K562 (cell line): ENCODE data around the gene USP7.

Experiments used
- EGR1 ChIP-seq: fragments of 450-650 bp; conservative IDR thresholded peaks from 2 replicates; pipeline ENCODE4 v1.6.1; 2017; ENCODE audit warnings: mild to moderate bottlenecking
- EHMT2 ChIP-seq: fragments of 450-650 bp; IDR thresholded peaks from 2 replicates; pipeline ENCODE4 v1.6.1; 2018; ENCODE audit warnings: antibody characterized with exemption
- ETV6 ChIP-seq, 3 experiments: fragments of 150-350 bp in 1 of 3; sonication (generic) in 1 of 3; formaldehyde crosslinking in 1 of 3; IDR thresholded peaks; 2 replicates each; pipeline versions ENCODE4 v1.6.1 to v1.8.0; 2014 to 2022; ENCODE audit warnings: borderline replicate concordance in 2 of 3, low read depth in 2 of 3, antibody characterized with exemption in 1 of 3, low read length in 1 of 3, mild to moderate bottlenecking in 1 of 3, missing genetic modification reagents in 1 of 3
- KLF16 ChIP-seq: IDR thresholded peaks from 2 replicates; pipeline ENCODE4 v1.6.1; 2016; ENCODE audit warnings: antibody characterized with exemption
- NFE2L1 ChIP-seq: fragments of 450-650 bp; IDR thresholded peaks from 2 replicates; pipeline ENCODE4 v1.6.1; 2016; ENCODE audit warnings: missing genetic modification characterization, low read depth, mild to moderate bottlenecking, missing compliant biosample characterization, moderate library complexity, borderline replicate concordance
- YY1 ChIP-seq, 3 experiments: IDR thresholded peaks; 2 replicates each; pipeline ENCODE4 v1.6.1; 2011; ENCODE audit warnings: low read length in 2 of 3, mild to moderate bottlenecking in 2 of 3, moderate library complexity in 2 of 3, borderline replicate concordance in 1 of 3, control low read depth in 1 of 3, low read depth in 1 of 3; ENCODE audit not compliant: insufficient read depth in 3 of 3, insufficient replicate concordance in 2 of 3, control insufficient read depth in 1 of 3, insufficient read length in 1 of 3; ENCODE audit errors: extremely low read depth in 1 of 3
- TF ChIP-seq, protein P1 (sequence below): sonication (generic); formaldehyde crosslinking; IDR thresholded peaks from 2 replicates; pipeline ENCODE4 v1.8.1; 2023; ENCODE audit warnings: mild to moderate bottlenecking, missing genetic modification reagents
- TF ChIP-seq, protein P2 (sequence below), 3 experiments: IDR thresholded peaks in 2 of 3; conservative IDR thresholded peaks in 1 of 3; 2 replicates each; pipeline ENCODE4 v1.5.1; 2011 to 2012; ENCODE audit warnings: low read length in 3 of 3, mild to moderate bottlenecking in 3 of 3, control low read depth in 2 of 3, improper control_type of control experiment in 1 of 3, inconsistent platforms in 1 of 3, low read depth in 1 of 3, mixed read lengths in 1 of 3, moderate library complexity in 1 of 3; ENCODE audit not compliant: insufficient read depth in 2 of 3
- TF ChIP-seq, protein P3 (sequence below): fragments of 250-450 bp; sonication (Bioruptor Pico); IDR thresholded peaks from 2 replicates; pipeline ENCODE4 v1.5.0; 2022; ENCODE audit warnings: mild to moderate bottlenecking

DNA sequence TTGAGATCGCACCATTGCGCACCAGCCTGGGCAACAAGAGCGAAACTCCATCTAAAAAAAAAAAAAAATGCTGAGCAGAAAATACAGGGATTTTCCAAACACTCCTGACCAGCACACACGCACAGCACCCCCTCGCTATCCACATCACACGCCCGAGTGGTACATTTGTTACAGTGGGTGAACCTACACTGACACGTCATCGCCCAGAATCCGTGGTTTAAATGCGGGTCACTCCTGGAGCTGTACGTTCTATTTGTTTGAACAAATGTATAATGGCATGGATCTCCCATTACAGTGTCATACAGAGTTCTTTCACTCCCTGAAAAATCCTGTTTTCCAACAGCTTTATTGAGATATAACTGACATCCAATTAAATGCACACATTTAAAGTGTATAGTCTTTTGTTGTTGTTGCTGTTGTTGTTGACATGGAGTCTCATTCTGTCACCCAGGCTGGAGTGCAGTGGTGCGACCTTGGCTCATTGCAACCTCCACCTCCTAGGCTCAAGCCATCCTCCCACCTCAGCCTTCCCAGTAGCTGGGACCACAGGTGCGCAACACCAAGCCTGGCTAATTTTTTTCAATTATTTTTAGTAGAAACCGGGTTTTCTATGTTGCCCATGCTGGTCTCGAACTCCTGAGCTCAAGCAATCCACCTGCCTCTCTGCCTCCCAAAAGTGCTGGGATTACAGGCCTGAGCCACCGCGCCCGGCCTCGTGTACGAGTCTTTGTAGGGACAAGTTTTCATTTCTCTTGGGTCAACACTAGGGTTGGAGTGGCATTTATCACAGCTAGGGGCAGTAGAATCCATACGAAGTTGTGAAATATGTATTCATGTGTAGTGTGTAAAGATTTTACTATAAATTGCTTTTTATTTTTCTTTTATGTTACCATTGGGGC lies 90.5 kb downstream of the USP7 start:
- TF ChIP-seq, protein P1, sequence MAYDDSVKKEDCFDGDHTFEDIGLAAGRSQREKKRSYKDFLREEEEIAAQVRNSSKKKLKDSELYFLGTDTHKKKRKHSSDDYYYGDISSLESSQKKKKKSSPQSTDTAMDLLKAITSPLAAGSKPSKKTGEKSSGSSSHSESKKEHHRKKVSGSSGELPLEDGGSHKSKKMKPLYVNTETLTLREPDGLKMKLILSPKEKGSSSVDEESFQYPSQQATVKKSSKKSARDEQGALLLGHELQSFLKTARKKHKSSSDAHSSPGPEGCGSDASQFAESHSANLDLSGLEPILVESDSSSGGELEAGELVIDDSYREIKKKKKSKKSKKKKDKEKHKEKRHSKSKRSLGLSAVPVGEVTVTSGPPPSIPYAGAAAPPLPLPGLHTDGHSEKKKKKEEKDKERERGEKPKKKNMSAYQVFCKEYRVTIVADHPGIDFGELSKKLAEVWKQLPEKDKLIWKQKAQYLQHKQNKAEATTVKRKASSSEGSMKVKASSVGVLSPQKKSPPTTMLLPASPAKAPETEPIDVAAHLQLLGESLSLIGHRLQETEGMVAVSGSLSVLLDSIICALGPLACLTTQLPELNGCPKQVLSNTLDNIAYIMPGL (CRISPR knock-in tag), result no peak
- TF ChIP-seq, protein P2, sequence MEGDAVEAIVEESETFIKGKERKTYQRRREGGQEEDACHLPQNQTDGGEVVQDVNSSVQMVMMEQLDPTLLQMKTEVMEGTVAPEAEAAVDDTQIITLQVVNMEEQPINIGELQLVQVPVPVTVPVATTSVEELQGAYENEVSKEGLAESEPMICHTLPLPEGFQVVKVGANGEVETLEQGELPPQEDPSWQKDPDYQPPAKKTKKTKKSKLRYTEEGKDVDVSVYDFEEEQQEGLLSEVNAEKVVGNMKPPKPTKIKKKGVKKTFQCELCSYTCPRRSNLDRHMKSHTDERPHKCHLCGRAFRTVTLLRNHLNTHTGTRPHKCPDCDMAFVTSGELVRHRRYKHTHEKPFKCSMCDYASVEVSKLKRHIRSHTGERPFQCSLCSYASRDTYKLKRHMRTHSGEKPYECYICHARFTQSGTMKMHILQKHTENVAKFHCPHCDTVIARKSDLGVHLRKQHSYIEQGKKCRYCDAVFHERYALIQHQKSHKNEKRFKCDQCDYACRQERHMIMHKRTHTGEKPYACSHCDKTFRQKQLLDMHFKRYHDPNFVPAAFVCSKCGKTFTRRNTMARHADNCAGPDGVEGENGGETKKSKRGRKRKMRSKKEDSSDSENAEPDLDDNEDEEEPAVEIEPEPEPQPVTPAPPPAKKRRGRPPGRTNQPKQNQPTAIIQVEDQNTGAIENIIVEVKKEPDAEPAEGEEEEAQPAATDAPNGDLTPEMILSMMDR (IDR thresholded peaks at IDR 0.05 in 2 of 3, conservative IDR thresholded peaks at IDR 0.05 in 1 of 3; ENCODE audit: insufficient read depth in 2 of 3, low read depth in 1 of 3, low read length in 3 of 3), result peak in 2 of 3 experiments; percentile 53 to 55; a peak in 3 of 6 replicates
- TF ChIP-seq NFE2L1 (tag) (no peak), EHMT2 (no peak), KLF16 (no peak), ETV6 (IDR thresholded peaks at IDR 0.05; ENCODE audit: borderline replicate concordance in 1 of 2, low read depth in 2 of 2, low read length in 1 of 2) (no peak), ETV6 (CRISPR knock-in tag; IDR thresholded peaks at IDR 0.05; ENCODE audit: borderline replicate concordance) (no peak), YY1 (IDR thresholded peaks at IDR 0.05; ENCODE audit: borderline replicate concordance in 1 of 3, control insufficient read depth in 1 of 3, extremely low read depth in 1 of 3, insufficient read depth in 3 of 3, insufficient read length in 1 of 3, insufficient replicate concordance in 2 of 3, low read depth in 1 of 3, low read length in 2 of 3) (no peak), EGR1 (no peak)
- TF ChIP-seq, protein P3, sequence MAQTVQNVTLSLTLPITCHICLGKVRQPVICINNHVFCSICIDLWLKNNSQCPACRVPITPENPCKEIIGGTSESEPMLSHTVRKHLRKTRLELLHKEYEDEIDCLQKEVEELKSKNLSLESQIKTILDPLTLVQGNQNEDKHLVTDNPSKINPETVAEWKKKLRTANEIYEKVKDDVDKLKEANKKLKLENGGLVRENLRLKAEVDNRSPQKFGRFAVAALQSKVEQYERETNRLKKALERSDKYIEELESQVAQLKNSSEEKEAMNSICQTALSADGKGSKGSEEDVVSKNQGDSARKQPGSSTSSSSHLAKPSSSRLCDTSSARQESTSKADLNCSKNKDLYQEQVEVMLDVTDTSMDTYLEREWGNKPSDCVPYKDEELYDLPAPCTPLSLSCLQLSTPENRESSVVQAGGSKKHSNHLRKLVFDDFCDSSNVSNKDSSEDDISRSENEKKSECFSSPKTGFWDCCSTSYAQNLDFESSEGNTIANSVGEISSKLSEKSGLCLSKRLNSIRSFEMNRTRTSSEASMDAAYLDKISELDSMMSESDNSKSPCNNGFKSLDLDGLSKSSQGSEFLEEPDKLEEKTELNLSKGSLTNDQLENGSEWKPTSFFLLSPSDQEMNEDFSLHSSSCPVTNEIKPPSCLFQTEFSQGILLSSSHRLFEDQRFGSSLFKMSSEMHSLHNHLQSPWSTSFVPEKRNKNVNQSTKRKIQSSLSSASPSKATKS, result no peak
